B cell (primary cell): ENCODE results near the gene C3orf70. TPM values are rescaled to one million over a fixed set of nuclear protein-coding genes. Genes with fewer than 3 reads are reported as not detected.

ENCODE experiments used
- ATAC-seq: fragments of 200-7000 bp; cut with Tn5 transposase; one replicate; pipeline ENCODE4 v1.10.0; 2021; ENCODE audit warnings: low read depth, mild to moderate bottlenecking, moderate number of reproducible peaks, moderate library complexity
- CTCF ChIA-PET: fragments of 350-600 bp; sonication (Branson Sonifier 250); formaldehyde crosslinking; loops from one replicate; lab custom pipeline; 2021; ENCODE audit warnings: antibody characterized with exemption, inconsistent platforms; lab: Charles Lee
- POLR2A ChIA-PET: fragments of 350-600 bp; sonication (Branson Sonifier 250); formaldehyde crosslinking; loops from one replicate; lab custom pipeline; 2021; ENCODE audit warnings: antibody characterized with exemption; lab: Charles Lee
- DNase-seq: peaks from one replicate; pipeline ENCODE4 v3.0.0; 2013
- H2AFZ ChIP-seq: 2 replicates; pipeline ENCODE4 v1.6.1; 2012; ENCODE audit warnings: mild to moderate bottlenecking, low read depth, low read length; ENCODE audit not compliant: insufficient read depth, poor library complexity, severe bottlenecking
- H3K27ac ChIP-seq, 2 donors: 1 replicate in 1 of 2; 2 replicates in 1 of 2; pipeline ENCODE4 v1.5.1; 2012 to 2013; ENCODE audit warnings: low read length in 2 of 2, mild to moderate bottlenecking in 2 of 2, moderate library complexity in 1 of 2
- H3K27me3 ChIP-seq, 4 experiments: fragments of 200-600 bp in 1 of 4; sonication (generic) in 1 of 4; replicated peaks in 1 of 4; 1 replicate in 2 of 4; 2 replicates in 2 of 4; pipeline versions ENCODE4 v1.6.1 to v1.7.0; 2013 to 2016; ENCODE audit warnings: low read length in 3 of 4, mild to moderate bottlenecking in 2 of 4, mixed read lengths in 1 of 4, moderate library complexity in 1 of 4; ENCODE audit not compliant: insufficient read depth in 4 of 4, control insufficient read depth in 3 of 4; ENCODE audit errors: control extremely low read depth in 1 of 4
- H3K36me3 ChIP-seq, 2 experiments: replicated peaks in 1 of 2; 1 replicate in 1 of 2; 2 replicates in 1 of 2; pipeline versions ENCODE4 v1.6.1 to v1.7.1; 2013; ENCODE audit warnings: low read length in 1 of 2; ENCODE audit not compliant: insufficient read depth in 2 of 2, control insufficient read depth in 1 of 2; ENCODE audit errors: control extremely low read depth in 1 of 2, extremely low read depth in 1 of 2
- H3K4me1 ChIP-seq, 2 donors: fragments of 200-600 bp in 1 of 2; sonication (generic) in 1 of 2; 1 replicate in 1 of 2; 2 replicates in 1 of 2; pipeline versions ENCODE4 v1.5.1 to v1.6.1; 2013 to 2017; ENCODE audit warnings: low read length in 2 of 2; ENCODE audit not compliant: control insufficient read depth in 2 of 2, insufficient read depth in 2 of 2
- H3K4me2 ChIP-seq: replicated peaks from 2 replicates; pipeline ENCODE3; 2012; ENCODE audit warnings: mild to moderate bottlenecking, low read depth, low read length; ENCODE audit not compliant: poor library complexity, severe bottlenecking
- H3K4me3 ChIP-seq, 5 experiments: fragments of 200-600 bp in 1 of 5; sonication (generic) in 1 of 5; 1 replicate in 3 of 5; 2 replicates in 2 of 5; pipeline versions ENCODE4 v1.5.1 to v1.7.0; 2011 to 2016; ENCODE audit warnings: low read length in 4 of 5, mild to moderate bottlenecking in 4 of 5, low read depth in 2 of 5, control low read depth in 1 of 5, moderate library complexity in 1 of 5; ENCODE audit not compliant: insufficient read depth in 1 of 5; ENCODE audit errors: control extremely low read depth in 1 of 5, extremely low read depth in 1 of 5
- H3K79me2 ChIP-seq: fragments of 200-600 bp; sonication (generic); one replicate; pipeline ENCODE4 v1.6.0; 2016; ENCODE audit warnings: low read length; ENCODE audit not compliant: control insufficient read depth, insufficient read depth
- H3K9ac ChIP-seq: fragments of 200-600 bp; sonication (generic); 2 replicates; pipeline ENCODE4 v1.6.1; 2017; ENCODE audit warnings: mild to moderate bottlenecking, low read length, moderate library complexity
- H3K9me3 ChIP-seq, 3 donors: one replicate each; pipeline versions ENCODE4 v1.6.1 to v1.7.1; 2013; ENCODE audit warnings: low read length in 2 of 3; ENCODE audit not compliant: control insufficient read depth in 2 of 3, insufficient read depth in 1 of 3; ENCODE audit errors: control extremely low read depth in 1 of 3
- H4K20me1 ChIP-seq: 2 replicates; pipeline ENCODE4 v1.6.0; 2012; ENCODE audit warnings: mild to moderate bottlenecking, low read length; ENCODE audit not compliant: insufficient read depth, control insufficient read depth, poor library complexity, severe bottlenecking
- H3K27ac Mint-ChIP-seq: one replicate; pipeline ENCODE4 v1.8.0; 2021; ENCODE audit warnings: mixed read lengths
- H3K27me3 Mint-ChIP-seq: one replicate; pipeline ENCODE4 v1.8.0; 2021; ENCODE audit warnings: mixed read lengths
- H3K4me1 Mint-ChIP-seq: one replicate; pipeline ENCODE4 v1.8.0; 2021; ENCODE audit warnings: mixed read lengths
- H3K4me3 Mint-ChIP-seq: one replicate; pipeline ENCODE4 v1.8.0; 2021; ENCODE audit warnings: mixed read lengths
- H3K9me3 Mint-ChIP-seq: one replicate; pipeline ENCODE4 v1.8.0; 2022; ENCODE audit warnings: mixed read lengths; ENCODE audit not compliant: insufficient read depth
- CTCF ChIP-seq: fragments of 200-600 bp; IDR thresholded peaks from one replicate; pipeline ENCODE4 v1.8.0; 2022; ENCODE audit warnings: antibody characterized with exemption, mild to moderate bottlenecking
- EZH2 ChIP-seq: IDR thresholded peaks from 2 replicates; pipeline ENCODE4 v1.6.1; 2012; ENCODE audit warnings: borderline replicate concordance, low read depth, mild to moderate bottlenecking, moderate library complexity, low read length; ENCODE audit not compliant: insufficient read depth, poor library complexity, severe bottlenecking
- WGBS: methylation state at CpG from one replicate; pipeline ENCODE4 v1.1.5; 2013; ENCODE audit warnings: missing lambda C conversion rate; ENCODE audit not compliant: insufficient coverage; 5-methylcytosine and 5-hydroxymethylcytosine counted together
- intact Hi-C: fragments of 100-400 bp; cut with micrococcal nuclease; formaldehyde crosslinking; loops from one replicate; pipeline ENCODE4 v1.10.0; 2022
- polyA plus RNA-seq: library from polyadenylated mRNA; depleted of rRNA; stranded (reverse); fragments of >200 nt; gene quantifications from 2 replicates; pipeline ENCODE4 v1.2.3, GENCODE V29; 2012
- total RNA-seq, 2 donors: library from RNA; stranded (reverse); fragments of 120-200 nt in 1 of 2; gene quantifications; 1 replicate in 1 of 2; 2 replicates in 1 of 2; pipeline versions ENCODE4 v1.2.3 to v1.2.4, GENCODE V29; 2013 to 2022

The C3orf70 gene
- total and polyA plus RNA-seq, 2 donors (not counting 1 experiment from before 2014, with no cell fraction given) = not detected

- Histone ChIP-seq H3K4me3 (no peak overlapping the region), H3K4me1 (no peaks in the 10 kb centered on the region), H3K27me3 (no peaks in the 10 kb centered on the region), H3K27ac (no peak overlapping the region), H2AFZ (no peak overlapping the region), H3K36me3 (no peaks in the 10 kb centered on the region), H3K79me2 (no peaks in the 10 kb centered on the region), H3K9me3 (no peaks in the 10 kb centered on the region), H3K9ac (no peak overlapping the region), H3K4me2 (no peak overlapping the region), H4K20me1 (no peaks in the 10 kb centered on the region)
- no peak for DNase-seq
- intact Hi-C loops = no loop called here
- Mint-ChIP-seq H3K27ac (no peak overlapping the region), H3K27me3 (peaks cover 3% of the 10 kb centered on the region), H3K4me1 (no peaks in the 10 kb centered on the region), H3K9me3 (peaks cover 4% of the 10 kb centered on the region), H3K4me3 (no peak overlapping the region)
- 86% methylated on average over 1 of the region's 2 CpGs for WGBS
- ATAC-seq = no peak
- ChIA-PET CTCF (no interaction called here), POLR2A (no interaction called here)
- TF ChIP-seq CTCF = no peak
- no peak for TF ChIP-seq EZH2
Measured at GRCh38 chr3:185197068-185197467, 44.2 kb upstream of the C3orf70 start.

GRCh38 chr3:185195652-185196051 lies 42.8 kb upstream of the C3orf70 start:
- ATAC-seq (no peak), DNase-seq (no peak)
- Mint-ChIP-seq H3K27ac (no peak overlapping the region), H3K27me3 (peaks cover 3% of the 10 kb centered on the region), H3K4me3 (no peak overlapping the region), H3K4me1 (no peaks in the 10 kb centered on the region), H3K9me3 (peaks cover 4% of the 10 kb centered on the region)
- H4K20me1 ChIP-seq = no peaks in the 10 kb centered on the region
- no peaks in the 10 kb centered on the region for H3K9me3 ChIP-seq
- H2AFZ ChIP-seq = no peak overlapping the region
- WGBS = no CpG with 5 or more reads among the region's 4 CpGs
- H3K27me3 ChIP-seq = no peaks in the 10 kb centered on the region
- POLR2A ChIA-PET = no interaction called here
- H3K4me1 ChIP-seq = no peaks in the 10 kb centered on the region
- no peak overlapping the region for H3K4me2 ChIP-seq
- no peak overlapping the region for H3K4me3 ChIP-seq
- no peak overlapping the region for H3K9ac ChIP-seq
- no peak overlapping the region for H3K27ac ChIP-seq
- intact Hi-C loops = no loop called here
- no peak for TF ChIP-seq EZH2
- no peak for TF ChIP-seq CTCF
- H3K36me3 ChIP-seq = no peaks in the 10 kb centered on the region
- H3K79me2 ChIP-seq = no peaks in the 10 kb centered on the region
- CTCF ChIA-PET = no interaction called here
